Smooth muscle cell of the brain vasculature (primary cell): Measurements from ENCODE around the gene TMEM178B.

Experiments
- DNase-seq: peaks from one replicate; pipeline ENCODE4 v3.0.0-alpha.2; 2012; ENCODE audit warnings: low read depth, low spot score

TMEM178B gene

DNA sequence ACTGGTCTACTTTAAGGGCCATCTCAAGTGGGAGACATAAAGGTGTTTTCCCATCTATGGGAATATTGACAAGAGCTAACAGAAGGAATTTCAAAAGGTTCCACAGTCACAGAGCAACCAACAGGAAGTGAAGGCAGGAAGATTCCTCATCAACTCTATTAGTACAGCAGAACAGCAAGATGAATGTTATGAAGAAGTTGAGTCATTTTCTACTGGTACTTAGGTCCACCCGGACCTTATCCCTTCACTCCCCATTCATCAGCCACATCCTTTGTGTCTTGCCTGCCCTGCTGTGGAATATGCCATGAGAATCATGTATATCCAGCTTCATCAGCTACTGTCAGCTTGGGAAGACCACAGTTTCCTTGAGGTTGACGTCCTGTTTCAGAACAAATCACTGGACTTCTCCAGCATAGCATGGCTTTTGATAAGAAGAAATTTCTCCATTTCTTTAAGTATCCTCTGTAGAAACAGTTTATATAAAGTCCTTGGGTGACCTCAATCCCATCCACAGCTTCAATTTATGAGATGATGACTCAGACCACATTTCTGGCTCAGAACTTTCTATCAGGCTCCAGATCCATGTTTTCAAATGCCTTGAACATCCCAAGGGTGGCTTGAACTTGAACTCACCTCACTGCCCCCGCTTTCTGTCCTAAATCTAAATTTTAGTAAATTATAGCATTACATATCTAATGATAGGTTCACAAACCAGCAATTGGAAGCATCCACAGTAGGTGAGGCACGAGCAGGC, 392.5 kb downstream of the TMEM178B start:
- no peak for DNase-seq

DNA sequence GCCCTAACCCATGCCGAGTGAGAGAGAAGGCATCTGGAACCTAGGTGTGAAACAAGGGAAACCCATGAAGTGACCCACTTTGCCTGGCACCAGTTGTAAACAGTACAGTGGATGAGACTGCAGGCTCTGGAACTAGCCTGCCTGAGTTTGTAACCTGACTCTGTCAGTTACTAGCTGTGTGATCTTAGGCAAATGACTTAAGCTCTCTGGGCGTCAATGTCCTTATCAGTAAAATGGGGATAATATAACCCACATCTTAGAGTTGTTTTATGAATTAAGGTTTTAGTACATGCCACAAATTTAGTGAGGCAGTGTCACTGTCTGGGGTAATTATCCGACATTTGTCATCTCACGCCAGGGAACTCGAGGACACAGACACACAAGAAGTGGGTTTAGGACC, 394.5 kb downstream of the TMEM178B start:
- no peak for DNase-seq

DNA sequence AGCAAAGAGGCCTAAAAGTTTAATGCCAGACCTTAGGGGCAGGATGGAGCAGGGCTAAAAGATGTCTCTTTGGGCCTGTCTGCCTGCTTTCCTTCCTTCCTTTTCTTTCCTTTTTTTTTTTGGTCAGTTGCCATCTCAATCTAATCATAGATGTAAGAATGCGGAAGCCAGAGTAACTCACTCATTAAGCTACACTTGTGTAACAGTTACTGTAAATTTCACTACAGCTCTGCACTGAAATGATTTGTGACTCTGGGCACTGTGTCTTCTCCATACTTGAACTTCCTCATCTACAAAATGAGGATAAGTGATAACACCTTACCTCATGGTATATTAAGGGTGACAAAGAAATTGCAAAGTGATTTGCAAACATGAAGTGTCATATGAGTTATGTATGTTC, 401.8 kb downstream of the TMEM178B start:
- DNase-seq: no peak

DNA sequence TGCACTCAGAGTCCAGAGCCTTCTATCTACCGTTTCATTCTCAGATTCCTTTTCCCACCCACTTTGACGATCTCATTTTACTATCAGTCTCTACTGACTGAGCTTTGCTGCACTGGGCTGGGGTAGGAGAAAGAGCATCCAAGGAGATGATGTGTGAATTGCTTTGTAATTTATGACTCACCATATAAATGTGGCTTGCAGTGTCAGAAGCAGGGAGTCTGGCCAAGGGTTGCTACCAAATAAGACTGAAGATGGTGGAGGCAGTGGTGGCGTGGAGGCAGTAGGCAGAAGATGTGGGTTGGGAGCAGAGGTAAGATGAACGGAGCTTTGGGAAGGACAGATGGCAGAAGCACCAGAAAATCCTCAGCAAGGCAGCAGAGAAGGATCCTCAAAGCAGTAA, 404.0 kb downstream of the TMEM178B start:
- DNase-seq: no peak

DNA sequence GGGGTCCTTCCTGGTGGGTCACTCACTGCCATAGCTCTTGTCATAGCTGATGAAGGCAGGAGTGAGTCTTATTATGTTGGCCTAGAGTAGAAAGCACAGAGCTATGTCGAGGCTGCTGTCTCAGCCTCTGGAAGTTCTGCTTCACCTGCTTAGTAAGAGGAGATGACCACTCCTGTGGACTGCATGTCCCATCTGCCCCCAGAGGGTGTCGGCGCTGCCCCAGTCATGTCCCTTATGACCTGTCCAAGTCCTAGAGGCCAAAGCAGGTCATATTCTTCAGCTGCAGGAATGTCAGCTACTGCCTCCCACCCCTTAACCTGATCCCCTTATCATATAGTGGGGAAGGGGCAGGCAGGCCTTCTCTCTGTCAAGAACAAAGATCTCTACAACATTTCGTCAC, 405.0 kb downstream of the TMEM178B start:
- no peak for DNase-seq

DNA sequence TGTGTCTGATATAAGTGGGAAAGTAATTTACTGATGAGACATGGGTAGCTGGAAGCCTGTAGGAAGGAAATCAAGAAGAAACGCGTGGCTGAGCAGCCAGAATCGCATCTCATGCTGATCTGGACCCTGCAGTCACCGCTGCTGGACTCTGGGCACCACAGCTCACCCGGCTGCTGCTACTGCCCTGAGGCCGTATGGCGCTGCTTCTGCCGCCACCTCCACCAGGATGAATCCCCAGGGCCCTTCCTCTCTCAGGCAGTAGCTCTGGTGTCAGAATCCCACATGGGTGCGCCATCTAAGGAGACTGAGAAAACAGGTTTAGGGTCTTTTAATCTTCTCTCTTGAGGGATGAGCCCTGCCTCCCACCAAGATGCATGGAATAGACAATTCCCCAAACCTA, 407.1 kb downstream of the TMEM178B start:
- DNase-seq: no peak

DNA sequence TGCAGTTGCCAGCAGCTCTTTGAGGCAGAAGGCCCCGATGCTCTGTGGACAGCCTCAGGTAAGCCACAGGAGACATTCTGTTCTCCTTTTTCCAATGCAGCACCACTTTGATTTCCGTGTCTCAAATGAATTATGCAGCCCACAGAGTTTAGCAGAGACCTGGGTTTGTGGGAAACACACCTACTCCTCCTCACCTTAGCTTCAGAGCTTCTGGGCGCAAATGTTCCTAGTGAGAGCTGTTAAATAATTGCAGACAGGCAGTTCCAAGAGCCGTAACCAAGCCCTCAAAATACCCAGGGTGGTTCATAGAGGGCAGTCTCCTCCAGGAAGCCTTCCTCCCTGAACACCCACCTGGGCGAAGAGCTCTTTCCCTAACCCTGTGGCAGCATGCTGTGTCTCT, 408.1 kb downstream of the TMEM178B start:
- DNase-seq: no peak

DNA sequence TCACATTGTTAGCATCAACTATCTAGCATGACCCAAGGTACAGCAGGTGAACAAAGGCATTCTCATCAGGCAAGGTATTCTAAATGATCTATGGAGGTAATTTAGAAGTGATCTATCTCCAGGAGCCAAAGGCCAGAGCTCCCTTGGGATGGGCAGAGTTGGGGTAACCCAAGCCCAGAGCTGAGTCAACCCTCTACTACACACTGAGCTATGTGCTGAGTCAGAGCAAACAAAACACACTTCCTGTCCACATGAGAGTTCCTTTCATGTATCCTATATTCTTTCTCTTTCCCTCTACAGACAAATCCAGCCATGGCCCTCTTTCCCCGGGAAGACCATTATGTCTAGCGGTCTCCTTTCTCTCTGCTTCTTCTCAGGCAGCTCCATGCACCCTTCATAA, 409.2 kb downstream of the TMEM178B start:
- no peak for DNase-seq

DNA sequence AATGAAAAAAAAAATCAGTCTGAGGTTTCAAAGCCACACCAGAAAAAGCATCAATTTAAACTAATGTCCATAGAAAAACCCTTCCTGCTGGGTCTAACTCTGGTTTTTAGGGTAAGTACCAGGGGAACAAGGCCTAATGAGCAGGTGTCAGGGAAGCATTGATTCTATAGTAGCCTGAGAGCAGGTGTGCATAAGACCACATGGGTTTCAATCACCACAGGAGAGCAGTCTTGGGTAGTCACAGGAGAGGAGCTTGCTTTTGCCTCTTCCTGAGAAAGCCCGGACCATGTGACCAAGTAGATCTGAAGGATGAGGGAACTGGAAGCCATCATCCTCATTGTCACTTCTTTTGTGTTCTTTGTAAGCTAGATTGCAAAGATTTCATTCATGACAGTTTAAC, 411.0 kb downstream of the TMEM178B start:
- DNase-seq: no peak

DNA sequence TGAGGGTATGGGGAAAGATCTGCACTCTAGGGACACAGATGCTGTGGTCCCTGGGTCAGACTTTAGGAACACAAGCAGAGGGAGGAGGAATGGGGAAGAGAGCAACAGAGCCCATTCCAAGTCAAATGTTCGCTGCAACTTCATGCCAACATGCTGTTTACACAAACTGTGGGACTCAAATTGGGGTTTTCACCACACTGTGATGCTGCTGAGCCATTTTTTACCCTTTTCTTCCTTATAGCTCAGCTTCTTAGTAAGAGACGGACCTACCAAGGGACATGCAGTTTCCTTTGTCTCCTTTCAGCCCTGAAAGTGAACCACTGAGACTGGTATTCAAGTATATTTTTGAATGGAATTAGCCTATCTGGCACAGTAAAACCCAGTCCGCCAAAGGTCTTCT, 413.1 kb downstream of the TMEM178B start:
- DNase-seq: no peak

DNA sequence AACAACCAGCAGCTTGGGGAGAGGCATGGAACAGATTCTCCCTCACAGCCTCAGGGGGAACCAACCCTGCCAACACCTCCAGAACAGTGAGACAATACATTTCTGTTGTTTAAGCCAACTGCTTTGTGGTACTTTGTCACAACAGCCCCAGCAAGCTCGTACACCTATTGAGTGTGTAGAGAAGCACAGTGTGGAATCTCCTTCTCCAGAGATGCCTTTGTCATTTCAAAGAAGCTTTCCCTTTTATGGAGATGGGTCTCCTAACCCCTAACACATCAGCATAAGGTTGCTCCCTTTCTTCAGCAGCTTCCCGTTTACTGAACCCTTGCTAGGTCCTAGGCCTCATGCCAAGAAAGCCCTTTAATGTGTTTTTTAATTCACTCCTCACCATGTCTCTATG, 416.6 kb downstream of the TMEM178B start:
- no peak for DNase-seq

DNA sequence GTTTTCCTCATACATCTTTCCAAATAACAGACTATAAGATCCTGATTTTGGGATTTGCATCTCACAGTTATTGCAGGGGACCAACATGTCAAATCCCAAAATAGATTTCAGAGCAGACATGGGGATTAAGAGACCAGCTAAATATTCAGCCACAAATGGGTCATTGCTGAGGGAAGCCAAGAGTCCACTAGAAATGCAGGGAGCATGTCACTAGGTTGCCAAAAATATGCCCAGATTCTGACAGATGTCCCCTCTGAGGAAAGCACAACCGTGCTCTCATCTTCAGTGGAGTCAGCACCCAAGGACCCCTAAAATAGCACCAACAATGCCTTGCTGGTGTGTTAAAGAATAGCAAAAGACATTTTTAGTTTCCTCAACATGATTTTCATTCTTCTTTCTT, 421.2 kb downstream of the TMEM178B start:
- DNase-seq: no peak

DNA sequence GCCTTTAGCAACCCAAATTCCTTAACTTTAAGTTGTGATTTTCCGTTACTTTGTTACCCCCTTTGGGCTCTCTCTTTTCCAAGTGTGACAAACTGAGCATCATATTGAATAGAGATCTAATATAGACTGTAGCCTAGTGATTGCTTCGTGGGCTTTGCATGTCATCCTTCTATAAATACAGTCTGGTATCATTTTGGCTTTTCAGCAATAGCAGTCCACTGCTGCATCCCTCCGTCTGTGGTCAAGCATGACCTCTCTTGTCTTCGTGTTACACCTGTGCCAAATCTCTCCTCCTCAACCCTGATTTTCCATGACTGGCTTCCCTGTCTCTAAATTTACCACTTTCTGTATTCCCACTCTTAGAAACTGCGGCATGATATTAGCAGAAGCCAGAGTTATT, 423.5 kb downstream of the TMEM178B start:
- no peak for DNase-seq

DNA sequence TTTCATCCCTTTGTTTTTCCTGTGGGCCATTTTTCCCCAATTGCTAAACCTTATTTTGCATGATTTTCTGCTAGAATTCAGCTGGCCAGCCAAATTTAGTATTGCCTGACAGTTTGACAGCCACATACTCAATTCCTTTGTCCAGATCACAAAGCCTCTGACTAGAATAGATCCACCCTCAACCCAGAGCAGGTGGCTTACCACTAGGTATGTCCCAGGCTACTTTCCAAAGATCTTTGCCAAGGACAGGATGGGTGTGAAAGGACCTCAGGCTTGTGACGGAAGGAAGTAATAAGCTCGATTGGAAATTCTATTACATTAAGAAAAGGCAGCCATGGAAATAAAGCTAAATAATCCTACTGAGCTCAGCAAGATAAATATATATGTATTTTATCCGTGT, 426.7 kb downstream of the TMEM178B start:
- DNase-seq: no peak

DNA sequence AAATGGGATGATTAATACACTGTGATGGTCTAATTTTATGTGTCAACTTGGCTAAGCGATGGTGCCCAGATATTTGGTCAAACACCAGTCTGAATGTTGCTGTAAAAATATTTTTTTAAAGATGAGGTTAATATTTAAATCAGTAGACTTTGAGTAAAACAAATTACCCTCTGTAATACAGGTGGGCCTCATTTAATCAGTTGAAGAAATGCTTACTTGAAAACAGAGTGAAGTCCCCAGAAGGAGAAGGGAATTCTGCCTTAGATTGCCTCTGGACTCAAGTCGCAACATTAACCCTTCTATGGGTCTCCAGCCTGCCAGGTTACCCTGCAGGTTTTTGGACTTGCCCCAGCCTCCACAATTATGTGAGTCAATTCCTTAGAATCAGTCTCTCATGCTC, 427.6 kb downstream of the TMEM178B start:
- DNase-seq: no peak

DNA sequence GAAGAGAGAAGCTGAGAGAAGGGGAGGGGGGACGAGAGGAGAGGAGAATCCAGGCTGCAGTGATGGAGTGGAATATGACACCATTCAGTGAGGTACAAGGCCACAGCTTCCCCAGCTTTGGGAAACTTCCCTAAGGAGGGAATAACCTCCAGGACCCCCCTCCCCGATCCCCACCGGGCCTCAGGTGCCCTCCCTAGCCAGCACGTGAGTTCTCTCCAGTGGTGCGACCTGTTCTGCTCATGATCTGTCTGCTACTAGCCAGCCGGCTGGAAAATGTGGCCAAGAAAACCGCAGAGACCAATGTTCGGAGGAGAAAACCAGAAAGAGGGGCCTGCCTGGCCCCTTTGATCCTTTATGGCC, 437.4 kb downstream of the TMEM178B start:
- DNase-seq: no peak

DNA sequence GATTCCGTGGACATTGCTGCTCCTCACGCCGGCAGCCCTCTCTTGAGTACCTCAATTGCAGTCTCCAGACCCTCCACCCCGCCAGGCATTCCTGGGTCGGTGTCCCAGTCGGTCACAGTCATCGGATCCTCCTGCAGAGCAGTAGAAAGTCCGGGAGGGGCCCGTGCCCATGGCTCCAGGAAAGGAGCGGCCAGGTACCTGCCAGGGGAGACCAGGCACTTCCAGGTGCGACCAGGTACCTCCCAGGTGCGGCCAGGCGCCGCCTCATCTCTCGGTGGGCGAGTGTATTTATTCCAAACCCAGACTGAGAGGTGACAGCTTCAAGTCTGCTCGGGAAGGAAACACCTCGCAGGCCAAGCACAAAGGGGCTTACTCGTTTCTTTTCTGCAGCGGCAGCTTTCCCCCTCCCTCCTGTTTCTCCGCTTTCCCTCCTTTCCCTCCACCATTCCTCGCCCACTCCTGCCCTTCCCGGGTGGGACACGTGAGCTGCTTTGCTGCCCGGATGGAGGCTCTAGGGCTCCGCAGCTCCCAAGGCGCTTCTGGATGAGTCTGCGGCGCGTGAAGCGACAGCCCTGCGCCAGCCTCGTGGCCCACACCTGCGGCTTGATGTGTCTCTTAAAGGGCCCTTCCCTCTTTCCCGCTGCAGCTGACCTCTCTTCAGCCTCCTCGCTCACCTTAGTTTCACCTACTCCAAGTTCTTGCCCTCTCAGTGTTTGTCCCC, 438.0 kb downstream of the TMEM178B start:
- no peak for DNase-seq

DNA sequence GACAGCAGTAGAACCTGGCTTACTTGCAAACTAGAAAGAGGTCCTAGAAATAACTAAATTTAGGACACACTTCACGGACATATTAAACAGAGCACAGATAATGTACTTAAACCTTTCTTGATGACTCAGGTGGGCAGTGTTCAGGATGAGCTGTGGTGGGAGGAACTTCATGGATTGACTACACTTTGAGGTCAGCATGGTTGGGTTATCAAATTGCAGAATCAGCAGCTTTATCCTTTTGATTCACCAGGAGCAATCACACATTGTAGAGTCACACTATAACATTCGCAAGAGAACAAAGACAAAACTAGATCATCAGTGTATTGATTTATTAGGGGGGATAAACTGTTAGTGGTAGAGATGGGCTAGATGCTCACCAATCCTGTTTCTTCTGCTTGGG, 438.7 kb downstream of the TMEM178B start:
- no peak for DNase-seq

DNA sequence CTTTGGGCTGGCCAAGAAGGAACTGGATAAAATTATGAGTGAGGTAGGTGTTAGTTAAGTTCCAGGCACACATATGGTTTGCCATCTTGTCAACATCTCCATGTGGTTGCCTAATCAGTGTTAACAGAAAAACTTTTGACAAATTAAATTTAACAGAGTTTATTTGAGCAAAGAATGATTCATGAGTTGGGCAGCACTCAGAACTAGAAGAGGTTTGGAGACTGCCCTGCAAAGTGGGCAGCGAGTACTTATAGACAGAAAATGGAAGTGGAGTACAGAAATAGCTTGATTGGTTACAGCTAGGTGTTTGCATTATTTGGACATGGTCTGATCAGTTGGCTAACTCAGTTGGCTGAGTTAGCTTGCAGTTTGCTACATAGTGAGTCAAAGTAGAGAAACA, 439.9 kb downstream of the TMEM178B start:
- no peak for DNase-seq

DNA sequence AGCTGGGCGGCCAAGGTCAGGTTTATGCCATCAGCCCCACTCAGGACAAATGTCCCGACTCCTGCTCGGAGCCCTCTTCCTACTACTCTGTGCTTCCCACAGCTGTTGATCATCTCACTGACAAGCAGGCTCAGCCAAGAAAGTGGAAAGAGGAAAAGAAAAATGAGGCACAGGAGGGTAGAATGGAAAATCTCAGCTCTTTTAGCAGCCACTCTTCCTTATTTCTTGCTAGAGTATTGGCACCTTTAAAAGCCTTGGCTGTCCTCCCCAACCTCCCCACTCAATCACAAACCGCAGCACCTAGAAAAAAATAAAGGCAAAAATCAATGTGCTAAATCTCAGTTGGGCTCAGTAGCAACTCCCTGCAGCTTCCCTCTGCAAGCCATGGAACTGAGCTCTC, 442.1 kb downstream of the TMEM178B start:
- no peak for DNase-seq

DNA sequence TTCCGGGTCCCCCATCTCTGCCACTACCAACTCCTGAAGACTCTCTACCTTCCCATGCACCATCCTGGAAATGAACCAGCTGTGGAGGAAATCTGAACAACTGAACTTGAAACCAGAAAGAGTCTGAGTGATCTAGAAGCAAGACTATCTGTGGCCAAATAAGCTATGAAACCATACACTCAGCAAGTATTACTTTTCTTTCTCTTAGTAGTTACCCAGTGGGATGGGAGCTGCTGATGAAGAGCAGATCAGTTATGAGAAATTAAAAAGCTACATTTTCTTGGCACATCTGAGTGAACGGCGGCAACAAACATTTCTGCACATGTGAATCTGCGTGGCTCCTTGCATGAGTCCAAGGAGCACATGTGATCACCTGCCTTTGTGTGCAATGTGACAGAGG, 445.8 kb downstream of the TMEM178B start:
- DNase-seq: no peak

DNA sequence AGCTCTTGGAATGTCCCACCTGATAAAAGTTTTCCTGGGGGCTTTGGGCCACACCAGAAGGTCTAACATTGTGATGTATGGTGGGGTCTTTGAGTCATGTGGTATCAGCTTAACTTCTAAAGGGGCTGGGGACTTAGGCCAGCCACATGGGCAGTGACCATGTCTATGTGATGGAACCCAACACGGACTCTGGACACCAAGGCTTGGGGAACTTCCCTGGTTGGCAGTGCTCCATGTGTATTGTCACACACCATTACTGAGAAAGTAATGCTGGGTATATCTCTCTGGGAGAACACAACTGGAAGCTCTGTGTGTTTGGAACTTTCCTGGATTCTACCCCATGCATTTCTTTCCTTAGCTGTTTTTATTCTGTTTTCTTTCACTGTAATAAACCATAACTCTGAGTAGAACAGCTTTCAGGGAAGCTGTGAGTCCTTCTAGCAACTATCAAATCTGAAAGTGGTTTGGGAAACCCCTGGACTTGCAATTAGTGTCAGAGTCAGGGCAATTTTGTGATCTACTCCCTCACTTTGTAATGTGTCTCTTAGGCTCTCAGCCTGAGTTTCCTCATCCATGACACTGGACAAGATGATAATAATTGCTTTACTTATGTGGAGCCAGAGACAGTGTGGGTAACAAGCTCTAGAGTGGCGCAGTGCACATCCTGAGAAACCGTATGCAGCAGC, 448.9 kb downstream of the TMEM178B start:
- DNase-seq: no peak

DNA sequence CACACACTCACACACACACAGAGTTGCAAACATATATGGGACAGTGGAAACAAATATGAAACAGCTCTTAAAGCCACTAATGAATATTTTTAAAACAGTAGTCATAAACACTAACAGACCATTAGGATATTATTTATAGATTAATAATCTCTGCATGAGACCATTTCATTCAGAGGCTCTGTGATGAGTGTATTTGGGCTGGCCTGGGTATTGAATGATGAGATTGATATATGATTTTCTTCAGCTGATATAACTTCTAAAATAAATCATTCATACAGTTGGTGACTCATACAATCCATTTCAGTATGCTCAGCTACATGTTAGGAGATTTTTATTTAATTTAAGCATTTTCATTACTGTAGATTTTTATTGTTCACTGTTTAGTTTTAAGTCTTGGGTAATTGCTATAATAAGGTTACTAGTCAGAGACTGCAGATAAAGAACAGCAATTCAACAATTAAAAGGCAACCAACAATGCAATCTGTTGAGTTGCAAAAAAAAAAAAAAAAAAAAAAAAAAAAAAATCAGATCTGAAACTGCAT, 452.2 kb downstream of the TMEM178B start:
- DNase-seq: no peak
